GM19328 (cell line): ENCODE measurements around the gene DBN1.

Experiments used
- ATAC-seq: cut with Tn5 transposase; IDR thresholded peaks from one replicate; pipeline ENCODE4 v1.9.1; 2021; ENCODE audit warnings: mild to moderate bottlenecking, moderate library complexity; ENCODE audit not compliant: unreplicated experiment

DBN1 gene

GRCh38 chr5:177505075-177505474 lies 31.6 kb upstream of the DBN1 start:
- ATAC-seq = no peak

GRCh38 chr5:177504086-177505056 lies 30.9 kb upstream of the DBN1 start:
- ATAC-seq = no peak

- ATAC-seq = no peak
Observed at GRCh38 chr5:177503351-177504085, 30.1 kb upstream of the DBN1 start.

- no peak for ATAC-seq
Observed at GRCh38 chr5:177502886-177503285, 29.5 kb upstream of the DBN1 start.

- ATAC-seq = no peak
Observed at GRCh38 chr5:177501874-177502678, 28.6 kb upstream of the DBN1 start.

GRCh38 chr5:177500685-177501522 lies 27.5 kb upstream of the DBN1 start:
- ATAC-seq = no peak

- no peak for ATAC-seq
Observed at GRCh38 chr5:177499842-177500241, 26.4 kb upstream of the DBN1 start.

GRCh38 chr5:177498013-177498787 lies 24.8 kb upstream of the DBN1 start:
- ATAC-seq = no peak

GRCh38 chr5:177497292-177498012 lies 24.0 kb upstream of the DBN1 start, which contains the start of gene PDLIM7:
Gene PDLIM7, minus strand, starts transcription at chr5:177497604. Its CDS starts 1,092 bp downstream, at chr5:177496512.
- peak; percentile 75 for ATAC-seq

- ATAC-seq = no peak
Observed at GRCh38 chr5:177496727-177497291, 23.4 kb upstream of the DBN1 start.

GRCh38 chr5:177496070-177496726 lies 22.8 kb upstream of the DBN1 start:
- ATAC-seq = no peak

- no peak for ATAC-seq
Observed at GRCh38 chr5:177495243-177496060, 22.0 kb upstream of the DBN1 start.

GRCh38 chr5:177494346-177495195 lies 21.1 kb upstream of the DBN1 start:
- no peak for ATAC-seq

- ATAC-seq = no peak
Observed at GRCh38 chr5:177493795-177494345, 20.4 kb upstream of the DBN1 start.

- no peak for ATAC-seq
Observed at GRCh38 chr5:177492841-177493240, 19.4 kb upstream of the DBN1 start.
